Breast epithelium (tissue), 3 donors: Measurements from ENCODE around the gene RNLS.

Source experiments
- POLR2A ChIP-seq: fragments of 450-650 bp; IDR thresholded peaks from one replicate; pipeline ENCODE4 v1.6.1; 2016; ENCODE audit warnings: antibody characterized with exemption, mild to moderate bottlenecking, moderate library complexity
- TF ChIP-seq, protein P1 (sequence below), 3 donors: fragments of 450-650 bp; IDR thresholded peaks; one replicate each; pipeline ENCODE4 v1.5.1; 2016 to 2017; ENCODE audit warnings: antibody characterized with exemption in 3 of 3, mild to moderate bottlenecking in 3 of 3, moderate library complexity in 3 of 3

DNA sequence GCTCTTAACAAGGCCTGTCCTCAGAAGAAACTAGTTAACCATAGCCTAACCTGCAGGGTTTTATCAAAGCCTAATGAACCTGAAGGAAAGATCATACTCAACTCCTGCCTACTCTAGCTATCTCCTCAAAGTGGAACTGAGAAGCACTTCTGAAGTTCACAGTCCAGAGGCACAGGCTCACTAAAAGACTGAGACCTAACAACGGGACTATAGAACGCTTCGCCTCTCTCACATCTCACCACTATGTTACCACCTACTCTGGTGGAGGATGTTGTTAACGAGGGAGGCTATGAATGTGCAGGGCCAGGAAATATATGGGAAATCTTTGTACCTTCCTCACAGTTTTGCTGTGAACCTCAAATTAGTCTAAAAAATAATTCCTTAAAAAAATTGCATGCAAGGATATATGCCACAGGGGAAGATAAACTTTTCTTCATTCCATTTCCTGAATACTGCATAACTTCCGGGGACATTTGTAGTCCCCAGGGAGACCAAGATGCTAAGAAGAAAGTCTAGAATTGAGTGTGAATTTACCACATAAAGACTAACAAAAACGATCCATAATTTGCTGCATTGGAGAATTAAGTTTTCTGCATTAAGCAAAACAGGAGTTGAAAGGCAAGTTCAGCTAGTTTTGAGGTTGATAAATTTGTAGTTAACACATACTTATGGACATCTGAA is 25.1 kb upstream of the RNLS start:
- TF ChIP-seq, protein P1, sequence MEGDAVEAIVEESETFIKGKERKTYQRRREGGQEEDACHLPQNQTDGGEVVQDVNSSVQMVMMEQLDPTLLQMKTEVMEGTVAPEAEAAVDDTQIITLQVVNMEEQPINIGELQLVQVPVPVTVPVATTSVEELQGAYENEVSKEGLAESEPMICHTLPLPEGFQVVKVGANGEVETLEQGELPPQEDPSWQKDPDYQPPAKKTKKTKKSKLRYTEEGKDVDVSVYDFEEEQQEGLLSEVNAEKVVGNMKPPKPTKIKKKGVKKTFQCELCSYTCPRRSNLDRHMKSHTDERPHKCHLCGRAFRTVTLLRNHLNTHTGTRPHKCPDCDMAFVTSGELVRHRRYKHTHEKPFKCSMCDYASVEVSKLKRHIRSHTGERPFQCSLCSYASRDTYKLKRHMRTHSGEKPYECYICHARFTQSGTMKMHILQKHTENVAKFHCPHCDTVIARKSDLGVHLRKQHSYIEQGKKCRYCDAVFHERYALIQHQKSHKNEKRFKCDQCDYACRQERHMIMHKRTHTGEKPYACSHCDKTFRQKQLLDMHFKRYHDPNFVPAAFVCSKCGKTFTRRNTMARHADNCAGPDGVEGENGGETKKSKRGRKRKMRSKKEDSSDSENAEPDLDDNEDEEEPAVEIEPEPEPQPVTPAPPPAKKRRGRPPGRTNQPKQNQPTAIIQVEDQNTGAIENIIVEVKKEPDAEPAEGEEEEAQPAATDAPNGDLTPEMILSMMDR (IDR thresholded peaks at IDR 0.05), result no peak
- no peak for TF ChIP-seq POLR2A
